GM08714 (cell line): Measurements from ENCODE around the gene PRSS21.

Source experiments
- H3K4me3 ChIP-seq: fragments of 200-500 bp; sonication (Bioruptor generic); 2 replicates; pipeline ENCODE4 v1.5.1; 2014; ENCODE audit warnings: mild to moderate bottlenecking, low read length, inconsistent platforms
- ZNF274 ChIP-seq: IDR thresholded peaks from 2 replicates; pipeline ENCODE4 v1.6.1; 2012; ENCODE audit warnings: mild to moderate bottlenecking, low read depth, low read length

Gene PRSS21

GRCh38 chr16:2846511-2847310 lies 29.7 kb downstream of the PRSS21 start:
- TF ChIP-seq ZNF274: no peak
- no peak overlapping the region for H3K4me3 ChIP-seq

GRCh38 chr16:2848933-2849725 lies 32.1 kb downstream of the PRSS21 start:
- no peak for TF ChIP-seq ZNF274
- no peak overlapping the region for H3K4me3 ChIP-seq

GRCh38 chr16:2852003-2852730 lies 35.1 kb downstream of the PRSS21 start:
- no peak for TF ChIP-seq ZNF274
- no peak overlapping the region for H3K4me3 ChIP-seq

- H3K4me3 ChIP-seq: no peak overlapping the region
- TF ChIP-seq ZNF274: no peak
These were observed 35.9 kb downstream of the PRSS21 start for GRCh38 chr16:2852731-2853507.

- no peak overlapping the region for H3K4me3 ChIP-seq
- TF ChIP-seq ZNF274: no peak
These were observed 36.6 kb downstream of the PRSS21 start for GRCh38 chr16:2853531-2854073.

GRCh38 chr16:2854700-2855309 lies 37.8 kb downstream of the PRSS21 start:
- H3K4me3 ChIP-seq: no peak overlapping the region
- TF ChIP-seq ZNF274: no peak

- no peak overlapping the region for H3K4me3 ChIP-seq
- TF ChIP-seq ZNF274: no peak
These were observed 38.5 kb downstream of the PRSS21 start for GRCh38 chr16:2855536-2855935.

GRCh38 chr16:2856061-2856670 lies 39.1 kb downstream of the PRSS21 start:
- H3K4me3 ChIP-seq: no peak overlapping the region
- TF ChIP-seq ZNF274: no peak

GRCh38 chr16:2856686-2857450 lies 39.8 kb downstream of the PRSS21 start:
- no peak for TF ChIP-seq ZNF274
- no peak overlapping the region for H3K4me3 ChIP-seq

- no peak for TF ChIP-seq ZNF274
- H3K4me3 ChIP-seq: no peak within 1 kb of the TSS
These were observed 40.6 kb downstream of the PRSS21 start, which contains the start of gene PRSS22 for GRCh38 chr16:2857451-2858244. PRSS22 (minus strand) TSS chr16:2858170; CDS start chr16:2858104, 66 bp downstream.
